ENCODE data around the gene SIX1. TPM values are rescaled to one million over a fixed set of nuclear protein-coding genes. Genes with fewer than 3 reads are reported as not detected.
A peak's percentile ranks its signal among the peaks of the same experiment; 100 is the strongest.

Gene SIX1
- total and polyA plus RNA-seq, 2 of the 13 experiments (the other 11 are each of a cell fraction or from before 2014, with no cell fraction given) = 1.7 to 6.5 TPM

GRCh38 chr14:60643463-60644314 is 5.6 kb downstream of the SIX1 start (continued):
- TF ChIP-seq AFF4 (CRISPR knock-in tag; IDR thresholded peaks at IDR 0.05) = no peak
- TF ChIP-seq MZF1 (CRISPR knock-in tag; IDR thresholded peaks at IDR 0.05; ENCODE audit: borderline replicate concordance) = 0 out of 2 replicates have a peak, but pooled peaks have one; percentile 50
- no peak for TF ChIP-seq CENPX (CRISPR knock-in tag; IDR thresholded peaks at IDR 0.05)
- 0 out of 2 replicates have a peak, but pooled peaks have one; percentile 21 for TF ChIP-seq MIER2 (CRISPR knock-in tag; IDR thresholded peaks at IDR 0.05)
- no peak for TF ChIP-seq THAP9 (CRISPR knock-in tag; IDR thresholded peaks at IDR 0.05; ENCODE audit: borderline replicate concordance)
- no peak for TF ChIP-seq REXO4 (CRISPR knock-in tag; IDR thresholded peaks at IDR 0.05; ENCODE audit: borderline replicate concordance)
- TF ChIP-seq SOX6 (IDR thresholded peaks at IDR 0.05) = no peak
- TF ChIP-seq SOX6 (CRISPR knock-in tag; IDR thresholded peaks at IDR 0.05) = peak; percentile 62
- peak; percentile 19 for TF ChIP-seq SKI (IDR thresholded peaks at IDR 0.05; ENCODE audit: partially characterized antibody)
- no peak for TF ChIP-seq ZFP41 (CRISPR knock-in tag; IDR thresholded peaks at IDR 0.05; ENCODE audit: borderline replicate concordance)
- peak; percentile 69 for TF ChIP-seq FOXO1 (CRISPR knock-in tag; IDR thresholded peaks at IDR 0.05)
- no peak for TF ChIP-seq RBFOX2 (IDR thresholded peaks at IDR 0.05; ENCODE audit: low read depth, low read length)
- TF ChIP-seq ZMYM2 (CRISPR knock-in tag; IDR thresholded peaks at IDR 0.05) = no peak
- TF ChIP-seq ZNF580 (CRISPR knock-in tag; IDR thresholded peaks at IDR 0.05; ENCODE audit: borderline replicate concordance, low read depth) = peak; percentile 81; the same call in 1 of the 2 replicates
